GM19397 (cell line): ENCODE results near the gene CLCN6.

Experiments used
- ATAC-seq: cut with Tn5 transposase; IDR thresholded peaks from one replicate; pipeline ENCODE4 v1.9.1; 2021; ENCODE audit warnings: mild to moderate bottlenecking, moderate library complexity; ENCODE audit not compliant: unreplicated experiment

CLCN6 gene

GRCh38 chr1:11847667-11848372, 41.8 kb downstream of the CLCN6 start, which contains the start of gene NPPA:
TSS of gene NPPA (minus strand) at chr1:11847783. CDS start at chr1:11847684, 99 bp downstream.
- no peak for ATAC-seq

GRCh38 chr1:11848373-11848700, 42.3 kb downstream of the CLCN6 start:
- ATAC-seq, result no peak

GRCh38 chr1:11850156-11850555, 44.2 kb downstream of the CLCN6 start:
- ATAC-seq, result no peak

GRCh38 chr1:11851180-11851579, 45.2 kb downstream of the CLCN6 start:
- ATAC-seq, result no peak

- no peak for ATAC-seq
These were observed 48.5 kb downstream of the CLCN6 start for GRCh38 chr1:11854519-11854918.

GRCh38 chr1:11855430-11855829, 49.4 kb downstream of the CLCN6 start:
- ATAC-seq, result no peak

GRCh38 chr1:11856698-11857097, 50.7 kb downstream of the CLCN6 start:
- no peak for ATAC-seq

- ATAC-seq, result no peak
These were observed 51.3 kb downstream of the CLCN6 start for GRCh38 chr1:11857164-11857851.

GRCh38 chr1:11858158-11858557, 52.2 kb downstream of the CLCN6 start:
- ATAC-seq, result no peak

GRCh38 chr1:11858613-11858967, 52.6 kb downstream of the CLCN6 start, which contains the start of gene NPPB:
TSS of gene NPPB (minus strand) at chr1:11858945. CDS start at chr1:11858833, 112 bp downstream.
- ATAC-seq, result no peak

- no peak for ATAC-seq
These were observed 53.2 kb downstream of the CLCN6 start for GRCh38 chr1:11858968-11859871.

GRCh38 chr1:11860083-11860482, 54.1 kb downstream of the CLCN6 start:
- no peak for ATAC-seq

GRCh38 chr1:11860587-11860986, 54.6 kb downstream of the CLCN6 start:
- ATAC-seq, result no peak

- ATAC-seq, result no peak
These were observed 56.9 kb downstream of the CLCN6 start for GRCh38 chr1:11862890-11863289.

- ATAC-seq, result no peak
These were observed 62.5 kb downstream of the CLCN6 start for GRCh38 chr1:11868331-11868980.

- ATAC-seq, result no peak
These were observed 63.1 kb downstream of the CLCN6 start for GRCh38 chr1:11869104-11869503.

- no peak for ATAC-seq
These were observed 63.7 kb downstream of the CLCN6 start for GRCh38 chr1:11869650-11870207.

- no peak for ATAC-seq
These were observed 66.6 kb downstream of the CLCN6 start for GRCh38 chr1:11872545-11872944.

GRCh38 chr1:11873395-11874257, 67.6 kb downstream of the CLCN6 start:
- ATAC-seq, result no peak

GRCh38 chr1:11874258-11874562, 68.2 kb downstream of the CLCN6 start:
- no peak for ATAC-seq
